Testis (tissue), 2 donors: ENCODE measurements around the gene SDHAF4.

Experiments used
- CTCF ChIP-seq, 3 experiments: fragments of 450-650 bp in 2 of 3; fragments of 200-600 bp in 1 of 3; sonication (generic) in 1 of 3; IDR thresholded peaks; one replicate each; pipeline ENCODE4 v1.5.1; 2016 to 2019; ENCODE audit warnings: antibody characterized with exemption in 3 of 3, mild to moderate bottlenecking in 2 of 3, moderate library complexity in 1 of 3
- POLR2A ChIP-seq: fragments of 450-650 bp; IDR thresholded peaks from one replicate; pipeline ENCODE4 v1.6.1; 2017; ENCODE audit warnings: antibody characterized with exemption, mild to moderate bottlenecking, moderate library complexity

GRCh38 chr6:70563530-70563929 is 3.2 kb upstream of the SDHAF4 start:
- TF ChIP-seq CTCF (IDR thresholded peaks at IDR 0.05) (no peak), POLR2A (no peak)
